ENCODE results near the gene GNPTG.

Gene GNPTG

GRCh38 chr16:1344499-1344898, 7.2 kb upstream of the GNPTG start:
- ATAC-seq (ENCODE audit: low read depth) (no peak), DNase-seq (ENCODE audit: low spot score) (no peak)
- Histone ChIP-seq H3K4me3 (ENCODE audit: severe bottlenecking) (no peak overlapping the region), H3K27ac (ENCODE audit: poor library complexity, severe bottlenecking) (no peak overlapping the region), H3K36me3 (ENCODE audit: low read depth) (peaks cover 2% of the 10 kb centered on the region; the same call in 1 of the 2 replicates), H3K27me3 (ENCODE audit: insufficient read depth, poor library complexity, severe bottlenecking) (no peaks in the 10 kb centered on the region), H3K4me1 (ENCODE audit: insufficient read depth, poor library complexity, severe bottlenecking) (no peaks in the 10 kb centered on the region), H3K9me3 (ENCODE audit: severe bottlenecking) (no peaks in the 10 kb centered on the region)
- no peak for TF ChIP-seq CTCF (IDR thresholded peaks at IDR 0.05; ENCODE audit: poor library complexity, severe bottlenecking)

GRCh38 chr16:1345087-1345486, 6.6 kb upstream of the GNPTG start:
- no peak overlapping the region for H3K4me3 ChIP-seq (ENCODE audit: severe bottlenecking)
- ATAC-seq (ENCODE audit: low read depth) = no peak
- H3K27ac ChIP-seq (ENCODE audit: poor library complexity, severe bottlenecking) = no peak overlapping the region
- no peak for DNase-seq (ENCODE audit: low spot score)
- H3K27me3 ChIP-seq (ENCODE audit: insufficient read depth, poor library complexity, severe bottlenecking) = no peaks in the 10 kb centered on the region
- peaks cover 8% of the 10 kb centered on the region; the same call in 1 of the 2 replicates for H3K36me3 ChIP-seq (ENCODE audit: low read depth)
- TF ChIP-seq CTCF (IDR thresholded peaks at IDR 0.05; ENCODE audit: poor library complexity, severe bottlenecking) = no peak
- H3K4me1 ChIP-seq (ENCODE audit: insufficient read depth, poor library complexity, severe bottlenecking) = no peaks in the 10 kb centered on the region
- H3K9me3 ChIP-seq (ENCODE audit: severe bottlenecking) = no peaks in the 10 kb centered on the region

- DNase-seq (ENCODE audit: low spot score) = no peak
- no peaks in the 10 kb centered on the region for H3K27me3 ChIP-seq (ENCODE audit: insufficient read depth, poor library complexity, severe bottlenecking)
- ATAC-seq (ENCODE audit: low read depth) = no peak
- no peaks in the 10 kb centered on the region for H3K9me3 ChIP-seq (ENCODE audit: severe bottlenecking)
- no peaks in the 10 kb centered on the region for H3K4me1 ChIP-seq (ENCODE audit: insufficient read depth, poor library complexity, severe bottlenecking)
- H3K27ac ChIP-seq (ENCODE audit: poor library complexity, severe bottlenecking) = no peak overlapping the region
- peaks cover 14% of the 10 kb centered on the region; the same call in 1 of the 2 replicates for H3K36me3 ChIP-seq (ENCODE audit: low read depth)
- no peak overlapping the region for H3K4me3 ChIP-seq (ENCODE audit: severe bottlenecking)
- no peak for TF ChIP-seq CTCF (IDR thresholded peaks at IDR 0.05; ENCODE audit: poor library complexity, severe bottlenecking)
These were observed 5.9 kb upstream of the GNPTG start for GRCh38 chr16:1345651-1346421.

GRCh38 chr16:1346422-1347285, 5.1 kb upstream of the GNPTG start:
- no peaks in the 10 kb centered on the region for H3K27me3 ChIP-seq (ENCODE audit: insufficient read depth, poor library complexity, severe bottlenecking)
- TF ChIP-seq CTCF (IDR thresholded peaks at IDR 0.05; ENCODE audit: poor library complexity, severe bottlenecking) = no peak
- H3K27ac ChIP-seq (ENCODE audit: poor library complexity, severe bottlenecking) = no peak overlapping the region
- DNase-seq (ENCODE audit: low spot score) (no peak), ATAC-seq (ENCODE audit: low read depth) (no peak)
- H3K9me3 ChIP-seq (ENCODE audit: severe bottlenecking) = no peaks in the 10 kb centered on the region
- H3K4me3 ChIP-seq (ENCODE audit: severe bottlenecking) = no peak overlapping the region
- no peaks in the 10 kb centered on the region for H3K4me1 ChIP-seq (ENCODE audit: insufficient read depth, poor library complexity, severe bottlenecking)
- H3K36me3 ChIP-seq (ENCODE audit: low read depth) = peaks cover 14% of the 10 kb centered on the region; the same call in 1 of the 2 replicates

All from RWPE2 (cell line).